ENCODE data around the gene FCHSD2. TPM values are rescaled to one million over a fixed set of nuclear protein-coding genes. Genes with fewer than 3 reads are reported as not detected.

Gene FCHSD2
- total RNA-seq, 1 donor from 2014 or later, result 18.9 TPM

- Histone ChIP-seq H3K9me3 (ENCODE audit: insufficient read depth, low read depth, low read length) (no peaks in the 10 kb centered on the region), H3K27me3 (ENCODE audit: insufficient read depth, low read length) (no peaks in the 10 kb centered on the region), H3K27ac (ENCODE audit: low read depth, low read length) (no peak overlapping the region), H2AFZ (ENCODE audit: low read depth, low read length) (no peak overlapping the region), H3K79me2 (ENCODE audit: insufficient read depth, low read length) (no peaks in the 10 kb centered on the region), H4K20me1 (ENCODE audit: insufficient read depth, low read length) (no peaks in the 10 kb centered on the region), H3K9ac (ENCODE audit: low read length) (no peak overlapping the region), H3K4me2 (ENCODE audit: low read length) (no peak overlapping the region), H3K4me1 (ENCODE audit: insufficient read depth, low read length) (peaks cover 5% of the 10 kb centered on the region), H3K4me3 (ENCODE audit: insufficient read depth, low read depth, low read length) (no peak overlapping the region), H3K36me3 (ENCODE audit: insufficient read depth, low read length) (no peaks in the 10 kb centered on the region)
- DNase-seq (ENCODE audit: low read depth) (no peak), FAIRE-seq (no peak)
- H3K4me1 Mint-ChIP-seq (ENCODE audit: low read depth, unreplicated experiment), result peaks cover 1% of the 10 kb centered on the region
- TF ChIP-seq CTCF (IDR thresholded peaks at IDR 0.05; ENCODE audit: insufficient read depth, low read depth, low read length), result no peak
- no peak for TF ChIP-seq EZH2 (IDR thresholded peaks at IDR 0.05; ENCODE audit: insufficient read depth, low read length)
- no peaks in the 10 kb centered on the region for H3K9me3 Mint-ChIP-seq (ENCODE audit: unreplicated experiment)
- no peak overlapping the region for H3K27ac Mint-ChIP-seq (ENCODE audit: unreplicated experiment)
- no peak overlapping the region for H3K4me3 Mint-ChIP-seq (ENCODE audit: unreplicated experiment)
- peaks cover 3% of the 10 kb centered on the region for H3K36me3 Mint-ChIP-seq (ENCODE audit: low read depth, unreplicated experiment)
- no peaks in the 10 kb centered on the region for H3K27me3 Mint-ChIP-seq (ENCODE audit: low read depth, unreplicated experiment)
Observed at GRCh38 chr11:72927380-72927779, 214.7 kb downstream of the FCHSD2 start.

- Histone ChIP-seq H3K79me2 (ENCODE audit: insufficient read depth, low read length) (no peaks in the 10 kb centered on the region), H3K36me3 (ENCODE audit: insufficient read depth, low read length) (no peaks in the 10 kb centered on the region), H2AFZ (ENCODE audit: low read depth, low read length) (no peak overlapping the region), H3K4me1 (ENCODE audit: insufficient read depth, low read length) (no peaks in the 10 kb centered on the region), H3K9me3 (ENCODE audit: insufficient read depth, low read depth, low read length) (no peaks in the 10 kb centered on the region), H3K27ac (ENCODE audit: low read depth, low read length) (no peak overlapping the region), H3K4me2 (ENCODE audit: low read length) (no peak overlapping the region), H3K4me3 (ENCODE audit: insufficient read depth, low read depth, low read length) (no peak overlapping the region), H3K9ac (ENCODE audit: low read length) (no peak overlapping the region), H3K27me3 (ENCODE audit: insufficient read depth, low read length) (no peaks in the 10 kb centered on the region), H4K20me1 (ENCODE audit: insufficient read depth, low read length) (no peaks in the 10 kb centered on the region)
- no peak for DNase-seq (ENCODE audit: low read depth)
- Mint-ChIP-seq H3K4me1 (ENCODE audit: low read depth, unreplicated experiment) (peaks cover 1% of the 10 kb centered on the region), H3K27ac (ENCODE audit: unreplicated experiment) (no peak overlapping the region), H3K36me3 (ENCODE audit: low read depth, unreplicated experiment) (peaks cover 3% of the 10 kb centered on the region), H3K27me3 (ENCODE audit: low read depth, unreplicated experiment) (no peaks in the 10 kb centered on the region), H3K4me3 (ENCODE audit: unreplicated experiment) (no peak overlapping the region), H3K9me3 (ENCODE audit: unreplicated experiment) (no peaks in the 10 kb centered on the region)
- no peak for FAIRE-seq
- TF ChIP-seq EZH2 (IDR thresholded peaks at IDR 0.05; ENCODE audit: insufficient read depth, low read length) (no peak), CTCF (IDR thresholded peaks at IDR 0.05; ENCODE audit: insufficient read depth, low read depth, low read length) (no peak)
Observed at GRCh38 chr11:72926076-72926475, 216.0 kb downstream of the FCHSD2 start.

GRCh38 chr11:72925656-72926055 lies 216.5 kb downstream of the FCHSD2 start:
- no peaks in the 10 kb centered on the region for H3K79me2 ChIP-seq (ENCODE audit: insufficient read depth, low read length)
- Mint-ChIP-seq H3K27ac (ENCODE audit: unreplicated experiment) (no peak overlapping the region), H3K4me3 (ENCODE audit: unreplicated experiment) (no peak overlapping the region), H3K27me3 (ENCODE audit: low read depth, unreplicated experiment) (no peaks in the 10 kb centered on the region), H3K4me1 (ENCODE audit: low read depth, unreplicated experiment) (peaks cover 1% of the 10 kb centered on the region), H3K36me3 (ENCODE audit: low read depth, unreplicated experiment) (peaks cover 3% of the 10 kb centered on the region), H3K9me3 (ENCODE audit: unreplicated experiment) (no peaks in the 10 kb centered on the region)
- no peak for TF ChIP-seq CTCF (IDR thresholded peaks at IDR 0.05; ENCODE audit: insufficient read depth, low read depth, low read length)
- TF ChIP-seq EZH2 (IDR thresholded peaks at IDR 0.05; ENCODE audit: insufficient read depth, low read length), result no peak
- H3K9ac ChIP-seq (ENCODE audit: low read length), result no peak overlapping the region
- FAIRE-seq, result no peak
- no peaks in the 10 kb centered on the region for H3K36me3 ChIP-seq (ENCODE audit: insufficient read depth, low read length)
- H3K27me3 ChIP-seq (ENCODE audit: insufficient read depth, low read length), result no peaks in the 10 kb centered on the region
- no peaks in the 10 kb centered on the region for H3K4me1 ChIP-seq (ENCODE audit: insufficient read depth, low read length)
- H3K27ac ChIP-seq (ENCODE audit: low read depth, low read length), result no peak overlapping the region
- no peak overlapping the region for H3K4me3 ChIP-seq (ENCODE audit: insufficient read depth, low read depth, low read length)
- H3K9me3 ChIP-seq (ENCODE audit: insufficient read depth, low read depth, low read length), result no peaks in the 10 kb centered on the region
- no peak for DNase-seq (ENCODE audit: low read depth)
- no peaks in the 10 kb centered on the region for H4K20me1 ChIP-seq (ENCODE audit: insufficient read depth, low read length)
- no peak overlapping the region for H3K4me2 ChIP-seq (ENCODE audit: low read length)
- no peak overlapping the region for H2AFZ ChIP-seq (ENCODE audit: low read depth, low read length)

Measured in astrocyte (in vitro differentiated cells and primary cell).